Activated T-cell treated with anti-CD3 and anti-CD28 coated beads for 1 hour (primary cell): Measurements from ENCODE around the gene PDHA1.

Experiments used
- DNase-seq: peaks from one replicate; pipeline ENCODE4 v3.0.0-alpha.2; 2020; ENCODE audit warnings: low read depth

PDHA1 gene

DNA sequence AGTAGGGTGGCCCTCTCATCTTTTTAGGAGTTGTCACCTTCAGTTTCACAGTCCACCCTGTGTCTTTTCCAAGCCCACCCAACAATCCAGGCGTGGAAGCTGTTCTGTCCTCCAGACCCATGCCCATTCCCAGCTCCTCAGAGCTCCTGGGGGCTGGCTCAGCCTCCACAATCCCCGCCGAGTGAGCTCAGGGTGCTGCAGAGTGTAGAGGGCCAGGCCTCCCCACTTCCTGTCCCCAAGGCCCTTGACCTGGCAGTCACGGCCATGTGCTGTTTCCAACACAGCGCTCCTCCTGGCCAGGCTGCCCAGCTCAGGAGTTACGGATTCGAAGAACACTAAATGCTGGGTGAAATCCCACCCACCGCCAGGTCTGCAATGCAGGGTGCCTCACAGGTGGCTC, 31.8 kb downstream of the PDHA1 start:
- DNase-seq, result no peak

DNA sequence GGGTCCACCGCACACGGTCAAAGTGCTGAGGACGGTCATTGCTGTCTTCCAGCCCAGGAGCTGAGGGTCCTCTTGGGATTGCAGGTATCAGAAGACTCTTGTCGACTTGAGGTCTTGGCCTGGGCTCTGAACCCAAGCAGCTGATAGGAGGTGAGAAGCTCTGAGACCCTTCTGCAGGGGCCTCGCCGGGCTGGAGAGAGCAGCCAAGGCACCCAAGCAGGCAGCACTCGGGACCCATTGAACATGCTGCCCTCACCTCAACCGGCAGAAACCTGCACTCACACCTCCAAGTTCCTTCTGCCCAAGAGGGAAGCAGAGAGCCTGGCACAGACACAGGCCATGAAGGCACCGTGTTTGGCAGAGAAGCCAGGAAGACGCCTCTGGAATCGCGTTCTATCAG, 34.1 kb downstream of the PDHA1 start:
- no peak for DNase-seq

DNA sequence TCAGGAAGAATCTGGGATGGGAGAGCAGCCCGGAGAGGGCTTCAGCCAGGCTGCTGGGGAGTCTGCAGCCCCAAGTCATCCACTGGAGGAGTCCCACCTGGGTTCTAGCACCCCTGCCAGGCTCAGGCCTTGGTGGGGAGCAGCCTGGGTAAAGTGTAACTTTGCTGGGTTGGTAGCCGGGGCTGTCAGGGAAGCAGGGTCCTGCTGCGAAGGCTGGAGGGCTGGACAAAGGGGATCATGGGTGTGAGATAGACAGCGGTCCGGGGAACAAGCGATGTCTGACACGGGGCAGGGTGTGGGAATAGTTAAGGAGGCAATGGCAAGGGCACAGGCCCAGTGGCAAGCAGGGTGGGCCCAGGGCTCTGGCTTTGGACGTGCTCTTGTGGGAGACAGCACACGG, 37.6 kb downstream of the PDHA1 start:
- no peak for DNase-seq

DNA sequence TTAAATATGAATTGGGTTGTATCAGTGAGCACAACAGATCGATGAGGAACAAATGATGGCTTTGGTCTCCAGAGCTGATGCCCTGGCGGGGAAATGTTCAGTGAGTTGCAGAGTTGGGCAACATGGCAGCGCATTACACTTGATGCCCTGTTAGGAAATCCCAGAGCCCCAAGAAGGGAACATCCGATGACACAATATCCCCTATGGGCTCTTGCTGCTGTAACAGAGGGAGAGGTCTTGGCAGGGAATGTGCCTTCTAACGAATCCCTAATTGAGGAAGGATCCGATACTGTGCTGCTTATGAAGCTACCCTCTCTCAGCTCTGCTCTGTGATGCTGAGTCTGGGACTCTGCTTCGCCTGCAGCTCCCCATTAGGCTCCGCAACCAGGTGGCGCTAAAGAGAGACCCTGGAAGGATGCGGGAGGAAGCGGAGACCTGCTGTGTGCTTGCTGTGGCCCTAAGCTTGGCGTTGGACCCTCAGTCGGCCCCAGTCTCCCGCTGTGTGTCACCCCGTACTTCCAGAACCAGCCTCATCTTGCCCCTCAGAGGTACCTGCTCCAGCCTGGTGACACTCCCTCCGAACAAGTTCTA, 38.9 kb downstream of the PDHA1 start:
- DNase-seq, result peak; percentile 31

DNA sequence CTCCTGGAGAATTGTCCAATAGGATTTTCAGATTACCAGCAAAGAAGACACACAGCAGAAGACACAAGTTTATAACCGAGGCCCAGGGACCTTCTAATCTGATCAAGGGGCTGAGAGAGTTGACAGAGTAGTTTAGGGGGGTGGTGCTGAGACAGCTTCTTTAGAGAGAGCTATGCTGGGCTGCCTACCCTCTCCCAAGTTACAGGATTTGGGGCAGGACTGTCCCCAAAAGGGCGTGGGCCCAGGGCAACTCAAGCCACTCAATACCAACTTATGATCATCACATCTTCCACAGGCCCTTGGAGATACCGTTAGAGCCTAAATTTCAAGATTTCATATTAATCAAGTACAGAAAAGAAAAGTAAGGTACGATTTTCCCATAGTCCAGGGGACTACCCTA, 43.0 kb downstream of the PDHA1 start:
- DNase-seq, result no peak

DNA sequence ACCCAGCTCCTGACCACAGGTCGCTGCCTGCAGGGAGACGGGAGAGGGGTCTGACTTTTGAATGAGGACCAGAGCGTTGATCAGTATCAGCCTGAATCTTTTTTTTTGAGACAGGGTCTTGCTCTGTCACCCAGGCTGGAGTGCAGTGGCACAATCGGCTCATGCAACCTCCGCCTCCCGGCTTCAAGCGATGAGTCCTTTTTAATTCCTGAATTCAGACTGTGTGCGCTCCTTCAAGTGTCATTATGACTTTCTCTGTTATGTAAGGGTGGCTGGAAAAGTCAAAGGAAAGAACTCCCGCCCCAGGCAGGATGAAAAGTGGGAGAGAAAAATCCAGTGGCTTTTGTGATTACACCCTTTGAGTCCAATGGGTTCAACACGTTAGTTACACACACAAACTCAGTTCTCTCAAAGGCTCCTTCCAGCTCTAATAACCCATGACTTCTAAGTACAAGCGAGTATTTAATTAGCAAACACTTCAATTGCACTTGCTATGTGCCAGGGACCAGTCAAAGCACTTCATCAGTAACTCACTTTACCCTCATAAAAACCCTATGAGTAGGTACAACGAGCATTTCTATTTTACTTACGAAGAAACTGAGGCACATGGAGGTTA, 44.4 kb downstream of the PDHA1 start:
- DNase-seq, result no peak

DNA sequence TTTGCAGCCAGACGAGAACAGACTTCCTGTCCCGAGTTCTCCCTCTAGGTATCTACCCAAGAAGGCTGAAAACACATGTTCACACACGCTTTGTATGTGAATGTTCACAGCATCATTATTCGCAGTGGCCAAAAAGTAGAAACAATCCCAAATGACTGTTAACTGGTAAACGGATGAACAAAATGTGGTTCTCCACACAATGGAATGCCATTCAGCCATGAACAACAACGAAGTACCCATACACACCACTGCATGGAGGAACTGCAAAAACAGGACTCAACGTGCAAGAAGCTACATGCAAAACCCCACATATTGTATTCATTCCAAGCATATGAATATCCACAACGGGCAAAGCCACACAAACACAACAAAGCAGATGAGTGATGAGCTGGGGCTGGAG, 45.0 kb downstream of the PDHA1 start:
- no peak for DNase-seq

DNA sequence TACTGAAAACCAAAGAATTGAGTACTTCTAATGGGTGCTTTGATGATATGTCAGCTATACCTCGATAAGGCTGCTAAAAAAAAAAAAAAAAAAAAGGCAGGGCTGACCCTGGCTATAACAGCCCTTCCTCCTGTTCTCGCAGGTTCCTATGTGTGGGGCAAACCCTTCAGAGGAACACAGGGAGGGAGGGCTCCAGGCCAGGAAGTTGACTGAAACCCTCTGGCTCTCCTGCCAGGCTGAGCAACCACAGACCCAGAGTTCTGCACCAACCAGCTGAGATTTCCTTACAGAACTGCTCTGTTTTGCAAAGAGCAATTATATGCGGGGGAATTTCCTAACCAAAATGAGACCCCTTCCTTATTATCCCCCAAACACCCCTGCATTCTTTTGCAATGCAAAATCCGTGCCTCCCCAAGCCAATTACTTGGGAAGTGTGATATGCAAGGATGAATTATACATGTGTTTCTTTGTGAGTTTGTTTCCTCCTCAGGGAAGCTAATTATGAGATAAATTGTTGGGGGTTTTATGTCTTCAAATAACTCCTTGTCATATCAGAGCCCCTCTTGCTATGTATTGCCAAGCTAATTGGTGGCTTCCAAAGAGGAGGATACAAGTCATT, 45.6 kb downstream of the PDHA1 start:
- no peak for DNase-seq

DNA sequence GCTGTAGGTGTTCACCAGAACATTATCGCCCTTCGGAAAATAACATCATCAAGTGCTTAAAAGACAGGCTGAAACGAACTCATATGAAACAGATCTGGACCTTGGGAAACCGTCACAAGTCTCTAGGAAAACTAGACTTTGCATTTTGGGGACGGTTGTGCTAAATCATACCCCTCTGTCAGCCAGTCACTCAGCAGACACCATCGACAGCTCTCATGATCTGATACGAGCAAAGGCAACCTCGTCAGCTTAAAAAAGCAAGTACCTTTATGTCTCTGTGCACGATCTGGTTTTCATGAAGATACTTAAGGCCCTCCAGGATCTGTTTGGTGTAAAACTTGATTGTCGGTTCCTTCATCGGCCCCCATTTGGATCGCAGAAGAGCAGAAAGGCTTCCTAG, 48.4 kb downstream of the PDHA1 start:
- no peak for DNase-seq

DNA sequence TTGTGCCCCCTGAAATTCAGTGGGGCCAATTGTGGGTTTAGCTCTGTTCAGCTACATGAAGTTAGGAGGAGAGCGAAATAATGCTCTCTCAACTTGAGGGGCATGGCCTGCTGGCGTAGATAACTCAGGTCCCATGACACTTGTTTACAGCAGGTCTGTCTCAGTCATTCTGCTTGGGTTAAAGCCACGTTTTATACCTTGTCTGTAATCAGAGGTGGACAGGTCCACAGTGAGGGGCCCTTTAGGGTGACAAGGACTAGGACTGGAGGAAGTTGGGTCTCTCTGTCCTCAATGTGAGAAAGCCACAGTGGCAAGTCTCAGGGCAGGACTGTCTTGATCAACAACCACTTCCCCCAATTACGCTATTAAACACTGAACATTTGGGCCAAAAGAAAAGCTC, 49.0 kb downstream of the PDHA1 start:
- DNase-seq, result no peak

DNA sequence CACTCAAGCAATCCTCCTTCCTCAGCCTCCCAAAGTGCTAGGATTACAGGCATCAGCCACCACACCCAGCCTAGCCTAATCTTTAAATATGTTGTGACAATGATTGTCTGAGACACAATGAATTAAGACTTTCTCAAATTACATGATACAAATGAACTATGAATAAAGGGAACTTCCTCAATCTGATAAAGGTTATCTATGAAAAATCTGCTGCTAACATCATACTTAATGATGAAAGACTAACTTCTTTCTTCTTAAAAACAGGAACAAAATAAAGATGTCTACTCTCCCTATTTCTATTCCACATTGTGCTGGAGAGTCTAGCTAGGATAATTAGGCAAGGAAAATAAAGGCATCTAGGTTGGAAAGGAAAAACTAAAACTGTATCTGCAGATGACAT, 60.0 kb downstream of the PDHA1 start:
- DNase-seq, result no peak

DNA sequence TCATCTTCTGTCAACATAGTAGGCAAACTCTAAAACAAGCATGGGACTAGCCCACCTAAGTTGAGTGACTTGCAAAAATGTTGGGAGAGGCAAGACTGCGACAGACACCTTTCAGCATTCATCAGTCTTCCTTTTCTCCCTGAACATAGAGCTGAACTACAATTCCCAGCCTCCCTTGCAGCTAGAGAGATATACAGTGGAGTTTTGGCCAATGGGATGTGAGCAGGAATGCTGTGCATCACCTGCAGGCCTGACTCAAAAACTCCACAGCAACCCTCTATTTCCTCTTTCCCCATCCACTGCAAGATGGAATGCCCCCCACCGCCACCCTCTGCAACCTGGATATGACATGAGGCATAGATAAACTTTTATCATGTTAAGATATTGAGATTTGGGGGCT, 66.5 kb downstream of the PDHA1 start:
- DNase-seq, result no peak
